ENCODE data around the gene MED25. TPM values are rescaled to one million over a fixed set of nuclear protein-coding genes. Genes with fewer than 3 reads are reported as not detected.

Gene MED25
- total and polyA plus RNA-seq, 5 donors from 2014 or later = 12.7 to 67.9 (median 21.6) TPM

- H3K4me3 ChIP-seq (ENCODE audit: low read depth, low read length) = no peak overlapping the region
- H3K36me3 Mint-ChIP-seq = peaks cover 11% of the 10 kb centered on the region
- H3K9me3 ChIP-seq (ENCODE audit: control insufficient read depth in 2 of 2, low read length in 2 of 2) = no peaks in the 10 kb centered on the region
- no peaks in the 10 kb centered on the region for H3K9me3 Mint-ChIP-seq
- peak overlapping the region in 1 of 4 donors; percentile 38 for H3K4me3 Mint-ChIP-seq
- DNase-seq (no peak), ATAC-seq (ENCODE audit: low read depth in 2 of 2) (no peak)
- H3K4me1 Mint-ChIP-seq = peaks cover 0 to 23% (median 7%) of the 10 kb centered on the region in 4 donors
- peak overlapping the region in 2 of 3 donors; percentile 53 to 78 for H3K27ac Mint-ChIP-seq
- no peak overlapping the region for H3K27ac ChIP-seq (ENCODE audit: insufficient read depth, low read length, poor library complexity, severe bottlenecking)
- no peaks in the 10 kb centered on the region for H3K27me3 Mint-ChIP-seq
- no peaks in the 10 kb centered on the region for H3K27me3 ChIP-seq (ENCODE audit: control insufficient read depth, insufficient read depth, low read length)
- peaks cover 14% of the 10 kb centered on the region for H3K36me3 ChIP-seq (ENCODE audit: control insufficient read depth, insufficient read depth, low read length)
- H3K4me1 ChIP-seq (ENCODE audit: control insufficient read depth, insufficient read depth, low read length, poor library complexity, severe bottlenecking) = peaks cover 14% of the 10 kb centered on the region
Observed at GRCh38 chr19:49805822-49806619, 12.1 kb upstream of the MED25 start.

GRCh38 chr19:49806620-49806959, 11.5 kb upstream of the MED25 start:
- no peaks in the 10 kb centered on the region for H3K9me3 ChIP-seq (ENCODE audit: control insufficient read depth in 2 of 2, low read length in 2 of 2)
- H3K36me3 Mint-ChIP-seq = peaks cover 11% of the 10 kb centered on the region
- DNase-seq = no peak
- peaks cover 14% of the 10 kb centered on the region for H3K4me1 ChIP-seq (ENCODE audit: control insufficient read depth, insufficient read depth, low read length, poor library complexity, severe bottlenecking)
- no peak for ATAC-seq (ENCODE audit: low read depth in 2 of 2)
- no peaks in the 10 kb centered on the region for H3K27me3 ChIP-seq (ENCODE audit: control insufficient read depth, insufficient read depth, low read length)
- no peak overlapping the region for H3K4me3 ChIP-seq (ENCODE audit: low read depth, low read length)
- peaks cover 0 to 24% (median 7%) of the 10 kb centered on the region in 4 donors for H3K4me1 Mint-ChIP-seq
- H3K4me3 Mint-ChIP-seq = peak overlapping the region in 1 of 4 donors; percentile 38
- peak overlapping the region in 2 of 3 donors; percentile 53 to 78 for H3K27ac Mint-ChIP-seq
- no peak overlapping the region for H3K27ac ChIP-seq (ENCODE audit: insufficient read depth, low read length, poor library complexity, severe bottlenecking)
- H3K27me3 Mint-ChIP-seq = no peaks in the 10 kb centered on the region
- no peaks in the 10 kb centered on the region for H3K9me3 Mint-ChIP-seq
- peaks cover 14% of the 10 kb centered on the region for H3K36me3 ChIP-seq (ENCODE audit: control insufficient read depth, insufficient read depth, low read length)

GRCh38 chr19:49807058-49807903, 10.8 kb upstream of the MED25 start:
- no peak overlapping the region for H3K4me3 ChIP-seq (ENCODE audit: low read depth, low read length)
- Mint-ChIP-seq H3K27ac (peak overlapping the region; percentile 14 to 86 (median 73)), H3K27me3 (no peaks in the 10 kb centered on the region), H3K9me3 (no peaks in the 10 kb centered on the region), H3K4me1 (peaks cover 0 to 29% (median 11%) of the 10 kb centered on the region in 4 donors), H3K4me3 (peak overlapping the region in 2 of 4 donors; percentile 59 to 94), H3K36me3 (peaks cover 11% of the 10 kb centered on the region)
- ATAC-seq (ENCODE audit: low read depth in 2 of 2) (no peak), DNase-seq (peak in 1 of 3 donors; percentile 17)
- no peak overlapping the region for H3K27ac ChIP-seq (ENCODE audit: insufficient read depth, low read length, poor library complexity, severe bottlenecking)
- H3K9me3 ChIP-seq (ENCODE audit: control insufficient read depth in 2 of 2, low read length in 2 of 2) = no peaks in the 10 kb centered on the region
- H3K27me3 ChIP-seq (ENCODE audit: control insufficient read depth, insufficient read depth, low read length) = no peaks in the 10 kb centered on the region
- H3K36me3 ChIP-seq (ENCODE audit: control insufficient read depth, insufficient read depth, low read length) = peaks cover 14% of the 10 kb centered on the region
- H3K4me1 ChIP-seq (ENCODE audit: control insufficient read depth, insufficient read depth, low read length, poor library complexity, severe bottlenecking) = peaks cover 16% of the 10 kb centered on the region

GRCh38 chr19:49807904-49808675, 10.0 kb upstream of the MED25 start:
- Mint-ChIP-seq H3K27me3 (no peaks in the 10 kb centered on the region), H3K27ac (peak overlapping the region in 2 of 3 donors; percentile 86 to 94), H3K4me1 (peaks cover 0 to 37% (median 13%) of the 10 kb centered on the region in 4 donors), H3K4me3 (peak overlapping the region; percentile 47 to 94 (median 93)), H3K9me3 (no peaks in the 10 kb centered on the region), H3K36me3 (peaks cover 11% of the 10 kb centered on the region)
- Histone ChIP-seq H3K36me3 (ENCODE audit: control insufficient read depth, insufficient read depth, low read length) (peaks cover 10% of the 10 kb centered on the region), H3K4me3 (ENCODE audit: low read depth, low read length) (no peak overlapping the region), H3K4me1 (ENCODE audit: control insufficient read depth, insufficient read depth, low read length, poor library complexity, severe bottlenecking) (peaks cover 24% of the 10 kb centered on the region), H3K27me3 (ENCODE audit: control insufficient read depth, insufficient read depth, low read length) (no peaks in the 10 kb centered on the region), H3K27ac (ENCODE audit: insufficient read depth, low read length, poor library complexity, severe bottlenecking) (peak overlapping the region; percentile 75), H3K9me3 (ENCODE audit: control insufficient read depth in 2 of 2, low read length in 2 of 2) (no peaks in the 10 kb centered on the region)
- no peak for DNase-seq
- ATAC-seq (ENCODE audit: low read depth in 2 of 2) = no peak

GRCh38 chr19:49808711-49809159, 9.4 kb upstream of the MED25 start:
- Mint-ChIP-seq H3K4me3 (peak overlapping the region; percentile 92 to 94 (median 94)), H3K27me3 (no peaks in the 10 kb centered on the region), H3K27ac (peak overlapping the region in 2 of 3 donors; percentile 86 to 94), H3K9me3 (no peaks in the 10 kb centered on the region), H3K4me1 (peaks cover 4 to 42% (median 16%) of the 10 kb centered on the region in 4 donors), H3K36me3 (peaks cover 6% of the 10 kb centered on the region)
- Histone ChIP-seq H3K27ac (ENCODE audit: insufficient read depth, low read length, poor library complexity, severe bottlenecking) (peak overlapping the region; percentile 75), H3K9me3 (ENCODE audit: control insufficient read depth in 2 of 2, low read length in 2 of 2) (no peaks in the 10 kb centered on the region), H3K4me3 (ENCODE audit: low read depth, low read length) (peak overlapping the region; percentile 26), H3K27me3 (ENCODE audit: control insufficient read depth, insufficient read depth, low read length) (no peaks in the 10 kb centered on the region), H3K4me1 (ENCODE audit: control insufficient read depth, insufficient read depth, low read length, poor library complexity, severe bottlenecking) (peaks cover 29% of the 10 kb centered on the region), H3K36me3 (ENCODE audit: control insufficient read depth, insufficient read depth, low read length) (peaks cover 4% of the 10 kb centered on the region)
- peak; percentile 85 to 91 (median 85) for DNase-seq
- ATAC-seq (ENCODE audit: low read depth in 2 of 2) = peak; percentile 38 to 44

GRCh38 chr19:49809160-49809940, 8.7 kb upstream of the MED25 start:
- Histone ChIP-seq H3K27me3 (ENCODE audit: control insufficient read depth, insufficient read depth, low read length) (no peaks in the 10 kb centered on the region), H3K27ac (ENCODE audit: insufficient read depth, low read length, poor library complexity, severe bottlenecking) (peak overlapping the region; percentile 75), H3K4me3 (ENCODE audit: low read depth, low read length) (peak overlapping the region; percentile 59), H3K4me1 (ENCODE audit: control insufficient read depth, insufficient read depth, low read length, poor library complexity, severe bottlenecking) (peaks cover 33% of the 10 kb centered on the region), H3K9me3 (ENCODE audit: control insufficient read depth in 2 of 2, low read length in 2 of 2) (no peaks in the 10 kb centered on the region), H3K36me3 (ENCODE audit: control insufficient read depth, insufficient read depth, low read length) (peaks cover 1% of the 10 kb centered on the region)
- DNase-seq = peak; percentile 53 to 59 (median 58)
- peak; percentile 16 to 31 for ATAC-seq (ENCODE audit: low read depth in 2 of 2)
- peak overlapping the region; percentile 92 to 94 (median 94) for H3K4me3 Mint-ChIP-seq
- peaks cover 8 to 48% (median 18%) of the 10 kb centered on the region in 4 donors for H3K4me1 Mint-ChIP-seq
- H3K36me3 Mint-ChIP-seq = peaks cover 6% of the 10 kb centered on the region
- peak overlapping the region in 2 of 3 donors; percentile 87 to 94 for H3K27ac Mint-ChIP-seq
- no peaks in the 10 kb centered on the region for H3K9me3 Mint-ChIP-seq
- no peaks in the 10 kb centered on the region for H3K27me3 Mint-ChIP-seq

Data from CD4-positive, CD25-positive, alpha-beta regulatory T cell (primary cell).